NOMO-1 treated with dmso at 0.1 percent for 144 hours (cell line): Measurements from ENCODE around the gene PRKAR1B.

ENCODE experiments used
- DNase-seq: peaks from one replicate; lab custom pipeline; 2025; ENCODE audit not compliant: unreplicated experiment; lab: John Stamatoyannopoulos, UW

Gene PRKAR1B

GRCh38 chr7:594212-594913, 132.7 kb downstream of the PRKAR1B start:
- no peak for DNase-seq

GRCh38 chr7:593324-594115, 133.6 kb downstream of the PRKAR1B start:
- DNase-seq = no peak

GRCh38 chr7:591856-592628, 135.0 kb downstream of the PRKAR1B start:
- DNase-seq = no peak

GRCh38 chr7:590731-591551, 136.1 kb downstream of the PRKAR1B start:
- no peak for DNase-seq

- no peak for DNase-seq
Observed at GRCh38 chr7:589781-590575, 137.1 kb downstream of the PRKAR1B start.

GRCh38 chr7:587767-588166, 139.3 kb downstream of the PRKAR1B start:
- no peak for DNase-seq

GRCh38 chr7:586494-586893, 140.6 kb downstream of the PRKAR1B start:
- DNase-seq = no peak

- no peak for DNase-seq
Observed at GRCh38 chr7:585873-586272, 141.2 kb downstream of the PRKAR1B start.

- no peak for DNase-seq
Observed at GRCh38 chr7:585229-585711, 141.8 kb downstream of the PRKAR1B start.

GRCh38 chr7:584820-585219, 142.3 kb downstream of the PRKAR1B start:
- no peak for DNase-seq

GRCh38 chr7:584122-584465, 143.0 kb downstream of the PRKAR1B start:
- peak; percentile 35 for DNase-seq

- DNase-seq = no peak
Observed at GRCh38 chr7:583410-584121, 143.5 kb downstream of the PRKAR1B start.

GRCh38 chr7:582931-583330, 144.2 kb downstream of the PRKAR1B start:
- no peak for DNase-seq

GRCh38 chr7:582081-582835, 144.8 kb downstream of the PRKAR1B start:
- no peak for DNase-seq

GRCh38 chr7:578386-578785, 148.7 kb downstream of the PRKAR1B start:
- DNase-seq = no peak

- DNase-seq = no peak
Observed at GRCh38 chr7:577741-578370, 149.2 kb downstream of the PRKAR1B start.

GRCh38 chr7:577278-577665, 149.8 kb downstream of the PRKAR1B start:
- DNase-seq = no peak
